GM19328 (cell line): ENCODE results near the gene PPIA.

ENCODE experiments used
- ATAC-seq: cut with Tn5 transposase; IDR thresholded peaks from one replicate; pipeline ENCODE4 v1.9.1; 2021; ENCODE audit warnings: mild to moderate bottlenecking, moderate library complexity; ENCODE audit not compliant: unreplicated experiment

Gene PPIA

DNA sequence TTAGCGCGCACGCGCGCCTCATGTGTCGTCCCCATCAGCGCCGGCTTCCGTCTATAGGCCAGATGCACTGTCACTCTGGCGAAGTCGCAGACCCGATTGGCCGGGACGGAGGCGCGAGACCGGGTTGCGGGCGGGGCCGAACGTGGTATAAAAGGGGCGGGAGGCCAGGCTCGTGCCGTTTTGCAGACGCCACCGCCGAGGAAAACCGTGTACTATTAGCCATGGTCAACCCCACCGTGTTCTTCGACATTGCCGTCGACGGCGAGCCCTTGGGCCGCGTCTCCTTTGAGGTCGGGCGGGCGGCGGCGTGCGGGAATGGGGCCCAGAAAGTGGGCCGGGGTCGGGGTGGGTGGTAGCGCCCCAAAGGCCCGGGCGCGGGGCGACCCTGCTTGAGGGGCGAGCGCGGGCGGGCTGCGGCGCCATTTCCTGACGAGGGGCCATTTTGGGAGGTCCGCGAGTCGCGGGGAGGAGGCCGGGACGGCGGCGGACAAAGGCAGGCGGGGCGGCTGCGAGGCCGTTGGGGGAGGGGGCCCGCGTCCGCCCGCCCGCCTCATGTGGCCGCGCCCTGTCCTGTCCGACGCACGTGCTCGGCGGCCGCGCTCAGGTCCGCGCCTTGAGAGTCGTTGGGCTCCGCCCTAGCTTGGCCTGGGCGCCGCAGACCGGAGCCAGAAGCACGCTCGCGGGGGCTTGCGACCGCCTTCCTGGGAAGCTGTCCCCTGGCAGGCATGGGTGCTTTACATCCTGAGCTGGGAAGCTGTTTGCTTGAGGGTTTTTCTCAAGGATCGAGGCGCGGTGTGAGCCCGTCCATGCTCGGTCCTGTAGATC, at the start of gene PPIA:
Gene PPIA (plus strand): TSS at position 178 of the 825 bp plus-strand sequence. CDS start 44 bp downstream, at position 222.
- peak; percentile 86 for ATAC-seq

GRCh38 chr7:44748045-44748947, 48.2 kb upstream of the PPIA start, which contains the start of gene ZMIZ2:
ZMIZ2 (plus strand) TSS chr7:44748847; CDS start chr7:44756250, 7,403 bp downstream.
- ATAC-seq = peak; percentile 75

DNA sequence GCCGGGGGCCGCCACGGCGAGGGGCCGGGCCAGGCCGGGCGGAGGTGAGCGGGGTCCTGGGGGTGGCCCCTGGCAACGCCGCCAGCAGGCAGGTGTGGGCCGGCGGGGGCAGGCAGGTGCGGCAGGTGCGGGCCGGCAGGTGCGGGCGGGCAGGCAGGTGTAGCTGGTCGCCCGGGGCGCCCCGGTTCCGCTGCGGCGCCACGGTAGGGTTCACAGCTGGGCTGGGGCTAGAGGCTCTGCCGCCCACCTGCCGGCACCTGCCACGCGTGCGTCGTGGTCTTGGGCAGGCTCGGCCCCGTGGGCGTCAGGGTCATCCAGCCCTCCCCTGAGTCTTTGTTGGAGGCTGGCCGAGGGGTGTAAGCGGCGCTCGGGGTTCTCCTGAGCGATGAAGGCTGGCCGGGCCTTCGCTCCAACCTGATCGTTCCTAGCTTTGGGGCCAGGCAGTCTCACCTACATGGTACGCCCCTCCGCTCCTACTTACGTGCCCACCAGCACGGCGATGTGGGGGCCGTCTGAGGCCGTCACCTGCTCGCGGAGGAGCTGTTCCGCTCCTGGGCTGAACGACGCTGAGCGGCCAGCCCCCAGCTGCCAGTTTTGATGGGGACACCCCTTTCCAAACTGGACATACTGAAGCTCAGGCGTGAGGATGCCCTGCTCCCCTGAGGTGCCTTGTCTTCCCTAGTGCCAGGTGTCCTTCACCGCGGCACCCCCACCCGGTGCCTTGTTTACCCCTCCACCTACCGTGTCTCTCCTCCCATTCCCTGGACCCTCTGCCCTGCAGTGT, 47.3 kb upstream of the PPIA start:
- peak; percentile 22 for ATAC-seq

- ATAC-seq = no peak
Measured at GRCh38 chr7:44749992-44750391, 46.5 kb upstream of the PPIA start.

DNA sequence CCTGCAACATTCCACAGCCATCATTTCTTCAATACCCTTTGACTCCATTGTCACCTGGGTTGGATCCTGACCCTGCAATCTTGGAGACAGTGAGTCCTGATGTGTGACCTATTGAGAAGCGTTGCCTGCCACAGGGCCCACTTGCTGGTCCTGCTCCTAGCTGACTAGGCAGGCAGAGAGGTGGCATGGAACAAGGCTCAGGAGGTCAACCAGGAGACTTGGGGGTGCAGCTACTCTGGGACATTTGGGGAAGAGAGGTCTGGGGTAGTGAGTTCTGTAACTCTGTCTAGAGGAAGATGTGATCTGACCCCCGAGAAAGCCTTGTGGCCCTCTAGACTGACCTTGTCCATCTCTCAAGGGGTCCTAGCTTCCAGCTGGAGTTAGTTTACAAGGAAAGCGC, 46.1 kb upstream of the PPIA start:
- ATAC-seq = no peak

DNA sequence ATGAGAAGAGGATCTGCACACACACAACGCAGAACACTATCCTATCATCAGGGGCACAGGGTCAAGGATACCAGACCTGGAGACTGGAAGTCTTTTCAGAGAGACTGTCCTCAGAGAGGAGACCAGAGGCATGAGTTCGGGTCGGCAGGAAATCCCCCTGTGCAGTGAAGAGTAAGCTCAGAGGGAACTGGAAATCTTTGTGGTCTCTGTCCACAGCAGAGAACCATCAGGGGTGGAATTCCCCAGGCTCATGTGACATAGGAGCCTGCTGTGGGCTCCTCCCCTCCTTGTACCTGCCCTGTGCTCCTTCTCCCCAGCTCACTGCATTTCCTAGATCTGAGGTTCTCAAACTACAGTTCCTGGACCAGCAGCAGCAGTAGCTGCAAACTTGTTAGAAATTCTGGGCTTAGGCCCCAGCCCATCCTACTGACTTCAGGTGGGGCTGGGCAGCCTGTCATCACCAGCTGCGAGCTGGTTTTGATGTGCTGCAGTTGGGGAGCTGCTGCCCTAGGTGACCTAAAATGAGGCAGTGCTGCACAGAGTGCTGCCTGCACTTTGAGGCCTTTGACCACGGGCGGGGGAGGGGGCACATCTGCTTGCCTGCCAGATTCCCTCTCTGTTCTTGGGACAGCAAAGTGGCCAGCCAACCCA, 45.4 kb upstream of the PPIA start:
- ATAC-seq = no peak

- no peak for ATAC-seq
Measured at GRCh38 chr7:44752822-44753221, 43.7 kb upstream of the PPIA start.

- no peak for ATAC-seq
Measured at GRCh38 chr7:44754802-44755697, 41.4 kb upstream of the PPIA start.

DNA sequence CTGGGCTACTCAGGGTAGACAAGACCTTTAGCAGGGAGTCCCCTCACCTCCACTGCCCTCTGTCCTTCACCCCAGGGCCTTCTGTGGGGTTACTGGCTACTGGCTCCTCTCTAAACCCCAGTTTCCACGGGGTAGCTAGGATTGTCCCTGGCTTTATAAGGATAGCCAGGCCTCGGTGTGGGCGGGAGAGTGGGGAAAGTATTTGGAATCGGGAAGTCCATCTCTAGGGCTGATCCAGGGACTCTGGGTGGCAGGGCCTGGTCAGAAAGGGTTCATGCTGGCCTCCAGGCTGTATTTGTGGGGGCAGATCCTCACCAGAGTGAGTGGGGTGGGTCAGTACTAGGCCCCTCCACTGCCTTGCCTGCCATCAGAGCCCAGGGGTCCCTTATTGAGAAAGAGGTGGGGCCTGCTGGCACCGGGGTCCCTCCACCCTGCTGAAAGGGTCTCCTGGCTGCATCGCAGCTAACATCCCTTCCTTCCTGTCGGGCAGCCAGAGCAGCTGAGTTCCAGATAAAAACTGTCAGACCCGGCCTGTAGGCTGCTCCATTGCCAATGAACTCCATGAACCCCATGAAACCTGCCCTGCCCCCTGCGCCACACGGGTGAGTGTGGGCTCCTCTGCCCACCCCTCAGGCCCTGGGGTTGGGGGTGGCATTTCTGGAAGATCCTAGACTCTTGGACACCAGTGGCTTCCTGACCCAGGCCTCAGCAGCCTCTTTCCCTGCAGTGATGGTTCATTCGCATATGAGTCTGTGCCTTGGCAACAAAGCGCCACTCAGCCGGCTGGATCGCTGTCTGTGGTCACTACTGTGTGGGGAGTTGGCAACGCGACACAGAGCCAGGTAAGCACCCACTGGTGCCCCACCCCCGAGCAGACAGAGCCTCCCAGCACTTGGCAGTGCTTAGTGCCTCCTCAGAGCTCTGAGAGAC, 40.5 kb upstream of the PPIA start:
- no peak for ATAC-seq

GRCh38 chr7:44756904-44757303, 39.6 kb upstream of the PPIA start:
- no peak for ATAC-seq

DNA sequence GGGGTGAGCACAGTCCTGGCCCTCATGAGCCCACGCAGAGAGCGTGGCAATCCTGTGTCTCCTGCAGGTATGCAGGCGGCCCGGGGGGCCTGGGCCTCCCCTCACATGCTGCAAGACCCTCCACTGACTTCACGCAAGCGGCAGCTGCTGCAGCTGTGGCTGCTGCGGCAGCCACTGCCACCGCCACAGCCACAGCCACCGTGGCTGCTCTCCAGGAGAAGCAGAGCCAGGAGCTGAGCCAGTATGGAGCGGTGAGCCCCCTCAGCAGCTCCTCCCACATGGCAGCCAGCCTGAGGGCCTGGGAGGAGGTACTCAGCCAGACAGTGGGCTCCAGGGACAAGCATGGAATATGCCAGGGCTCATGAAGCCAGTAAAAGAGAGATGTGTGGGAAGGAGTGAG, 39.2 kb upstream of the PPIA start:
- no peak for ATAC-seq

DNA sequence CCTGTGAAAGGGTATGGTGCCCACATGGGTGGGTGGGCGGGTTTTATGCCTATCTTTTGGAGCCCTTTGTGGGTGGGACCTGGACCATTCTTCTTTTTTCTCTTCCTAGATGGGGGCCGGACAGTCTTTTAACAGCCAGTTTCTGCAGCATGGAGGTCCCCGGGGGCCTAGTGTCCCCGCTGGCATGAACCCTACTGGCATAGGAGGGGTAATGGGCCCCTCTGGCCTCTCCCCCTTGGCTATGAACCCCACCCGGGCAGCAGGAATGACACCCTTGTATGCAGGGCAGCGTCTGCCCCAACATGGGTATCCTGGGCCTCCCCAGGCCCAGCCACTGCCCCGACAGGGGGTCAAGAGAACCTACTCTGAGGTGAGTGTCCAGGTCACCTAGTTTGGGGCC, 38.7 kb upstream of the PPIA start:
- no peak for ATAC-seq

GRCh38 chr7:44759246-44759645, 37.2 kb upstream of the PPIA start:
- no peak for ATAC-seq

DNA sequence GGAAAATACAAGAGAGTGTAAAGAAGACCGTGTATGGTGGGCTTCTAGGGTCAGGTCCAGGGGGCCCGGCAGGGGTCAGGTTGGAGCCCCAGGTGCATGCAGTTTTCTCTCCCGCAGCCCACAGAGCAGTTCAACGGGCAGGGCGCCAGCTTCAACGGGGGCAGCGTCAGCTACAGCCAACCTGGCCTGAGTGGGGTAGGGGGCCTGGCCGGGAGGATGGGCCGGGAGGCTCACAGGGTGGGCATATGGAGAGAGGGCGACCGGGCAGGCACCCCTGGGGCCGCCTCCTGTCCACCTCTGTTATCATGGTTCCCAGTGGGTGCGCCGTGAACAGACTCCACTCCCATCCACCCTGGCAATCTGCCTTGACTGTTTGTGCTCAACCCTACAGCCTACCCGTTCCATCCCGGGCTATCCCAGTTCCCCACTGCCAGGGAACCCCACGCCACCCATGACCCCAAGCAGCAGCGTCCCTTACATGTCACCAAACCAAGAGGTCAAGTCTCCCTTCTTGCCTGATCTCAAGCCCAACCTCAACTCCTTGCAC, 36.4 kb upstream of the PPIA start:
- ATAC-seq = no peak

DNA sequence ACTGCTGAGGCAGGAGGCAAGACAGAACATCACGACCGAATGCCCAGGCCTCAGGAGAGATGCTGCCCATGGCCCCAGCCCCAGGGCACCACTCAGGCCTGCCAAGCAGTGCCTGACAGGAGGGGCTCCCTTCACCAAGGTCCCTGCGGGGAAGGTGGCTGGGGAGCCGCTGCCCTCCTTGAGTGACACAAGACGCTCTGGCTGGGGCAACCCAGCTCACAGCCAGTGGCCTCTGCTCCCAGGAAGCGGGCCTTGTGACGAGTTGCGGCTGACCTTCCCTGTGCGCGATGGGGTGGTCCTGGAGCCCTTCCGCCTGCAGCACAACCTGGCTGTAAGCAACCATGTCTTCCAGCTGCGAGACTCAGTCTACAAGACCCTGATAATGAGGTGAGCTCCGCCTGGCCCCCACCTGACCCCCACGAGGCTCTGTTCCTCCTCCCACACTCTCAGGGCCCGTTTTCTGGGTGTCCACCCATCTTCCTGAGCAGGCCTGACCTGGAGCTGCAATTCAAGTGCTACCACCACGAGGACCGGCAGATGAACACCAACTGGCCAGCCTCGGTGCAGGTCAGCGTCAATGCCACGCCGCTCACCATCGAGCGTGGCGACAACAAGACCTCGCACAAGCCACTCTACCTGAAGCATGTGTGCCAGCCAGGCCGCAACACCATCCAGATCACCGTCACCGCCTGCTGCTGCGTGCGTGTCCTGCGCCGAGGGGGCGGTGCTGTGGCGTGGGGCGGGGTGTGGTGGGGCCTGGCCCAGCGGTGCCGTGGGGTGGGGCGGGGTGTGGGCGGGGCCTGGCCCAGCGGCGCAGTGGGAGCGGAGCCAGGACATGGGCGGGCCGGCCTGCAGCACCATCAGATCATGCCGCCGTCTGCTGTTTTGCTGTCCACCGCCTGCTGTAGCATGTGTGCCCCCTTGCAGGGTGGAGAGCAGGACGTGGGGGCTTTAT, 35.0 kb upstream of the PPIA start:
- no peak for ATAC-seq

GRCh38 chr7:44762300-44762699, 34.2 kb upstream of the PPIA start:
- ATAC-seq = no peak
